Activated T-helper 1 cell treated with anti-CD3 and anti-CD28 coated beads, Interleukin-2, amount 50 U/mL, for 16 hours (primary cell): ENCODE results near the gene ZNF425.
"Not testable (repeated sequence)": the region's sequence is repeated elsewhere in the genome, so short reads cannot be mapped to it uniquely, and the experiment has no call there.

Experiments used
- DNase-seq, 2 donors: peaks; one replicate each; pipeline ENCODE4 v3.0.0-alpha.2; 2020; ENCODE audit warnings: low read depth in 1 of 2, low spot score in 1 of 2

Gene ZNF425

GRCh38 chr7:149125863-149126661, at the start of gene ZNF425:
ZNF425 (minus strand) TSS chr7:149126324; CDS start chr7:149126213, 111 bp downstream.
- peak; percentile 89 to 94 for DNase-seq

GRCh38 chr7:149175150-149175549, 49.0 kb upstream of the ZNF425 start:
- DNase-seq: no peak

GRCh38 chr7:149172534-149172920, 46.4 kb upstream of the ZNF425 start:
- no peak for DNase-seq

- DNase-seq: no peak
Observed at GRCh38 chr7:149171892-149172533, 45.9 kb upstream of the ZNF425 start.

- DNase-seq: no peak
Observed at GRCh38 chr7:149166630-149167352, 40.7 kb upstream of the ZNF425 start.

GRCh38 chr7:149166142-149166541, 40.0 kb upstream of the ZNF425 start:
- DNase-seq: no peak

GRCh38 chr7:149161241-149161848, 35.2 kb upstream of the ZNF425 start:
- DNase-seq: no peak

- no peak for DNase-seq
Observed at GRCh38 chr7:149156898-149157297, 30.8 kb upstream of the ZNF425 start.

GRCh38 chr7:149154056-149154455, 27.9 kb upstream of the ZNF425 start:
- DNase-seq: no peak

GRCh38 chr7:149153346-149153745, 27.2 kb upstream of the ZNF425 start:
- DNase-seq: no peak

GRCh38 chr7:149150981-149151380, 24.9 kb upstream of the ZNF425 start:
- DNase-seq: no peak

- peak; percentile 29 to 54 for DNase-seq
Observed at GRCh38 chr7:149147752-149148653, 21.9 kb upstream of the ZNF425 start.

GRCh38 chr7:149147072-149147751, 21.1 kb upstream of the ZNF425 start, which contains the start of gene ZNF398:
ZNF398 (plus strand) TSS chr7:149147453; CDS start chr7:149147743, 290 bp downstream.
- peak; percentile 66 to 71 for DNase-seq

GRCh38 chr7:149145031-149145845, 19.1 kb upstream of the ZNF425 start:
- no peak for DNase-seq

- DNase-seq: not testable (repeated sequence)
Observed at GRCh38 chr7:149144436-149144922, 18.4 kb upstream of the ZNF425 start.

- DNase-seq: no peak
Observed at GRCh38 chr7:149141893-149142292, 15.8 kb upstream of the ZNF425 start.

GRCh38 chr7:149140831-149141230, 14.7 kb upstream of the ZNF425 start:
- DNase-seq: no peak

- DNase-seq: no peak
Observed at GRCh38 chr7:149136118-149136517, 10.0 kb upstream of the ZNF425 start.
